GM18498 (cell line): ENCODE data around the gene MYLK.
"Not testable (repeated sequence)": the region's sequence is repeated elsewhere in the genome, so short reads cannot be mapped to it uniquely, and the experiment has no call there.

Experiments used
- ATAC-seq: cut with Tn5 transposase; IDR thresholded peaks from one replicate; pipeline ENCODE4 v1.9.1; 2021; ENCODE audit warnings: mild to moderate bottlenecking, moderate library complexity; ENCODE audit not compliant: unreplicated experiment

Gene MYLK

GRCh38 chr3:123633530-123633929 is 250.6 kb downstream of the MYLK start:
- ATAC-seq: no peak

GRCh38 chr3:123632161-123632655 is 251.9 kb downstream of the MYLK start:
- no peak for ATAC-seq

- ATAC-seq: no peak
Observed at GRCh38 chr3:123629747-123630047, 254.4 kb downstream of the MYLK start.

- no peak for ATAC-seq
Observed at GRCh38 chr3:123628996-123629746, 255.0 kb downstream of the MYLK start.

GRCh38 chr3:123627673-123628670 is 256.2 kb downstream of the MYLK start:
- ATAC-seq: no peak

- ATAC-seq: no peak
Observed at GRCh38 chr3:123626881-123627280, 257.3 kb downstream of the MYLK start.

- no peak for ATAC-seq
Observed at GRCh38 chr3:123624302-123624701, 259.8 kb downstream of the MYLK start.

GRCh38 chr3:123623346-123623880 is 260.7 kb downstream of the MYLK start:
- no peak for ATAC-seq

- no peak for ATAC-seq
Observed at GRCh38 chr3:123622766-123623165, 261.4 kb downstream of the MYLK start.

- no peak for ATAC-seq
Observed at GRCh38 chr3:123621850-123622189, 262.3 kb downstream of the MYLK start.

- ATAC-seq: no peak
Observed at GRCh38 chr3:123621186-123621849, 262.8 kb downstream of the MYLK start.

- ATAC-seq: no peak
Observed at GRCh38 chr3:123620343-123620742, 263.8 kb downstream of the MYLK start.

- ATAC-seq: no peak
Observed at GRCh38 chr3:123618768-123619484, 265.2 kb downstream of the MYLK start.

GRCh38 chr3:123618076-123618708 is 265.9 kb downstream of the MYLK start:
- no peak for ATAC-seq

GRCh38 chr3:123616593-123616992 is 267.5 kb downstream of the MYLK start:
- no peak for ATAC-seq

GRCh38 chr3:123613543-123613942 is 270.6 kb downstream of the MYLK start:
- no peak for ATAC-seq

- not testable (repeated sequence) for ATAC-seq
Observed at GRCh38 chr3:123611674-123612073, 272.5 kb downstream of the MYLK start.

- no peak for ATAC-seq
Observed at GRCh38 chr3:123611082-123611481, 273.1 kb downstream of the MYLK start.

- peak; percentile 84 for ATAC-seq
Observed at GRCh38 chr3:123610331-123610730, 273.8 kb downstream of the MYLK start.

- ATAC-seq: no peak
Observed at GRCh38 chr3:123609063-123609462, 275.1 kb downstream of the MYLK start.
